ENCODE results near the gene GPC4. TPM values are rescaled to one million over a fixed set of nuclear protein-coding genes. Genes with fewer than 3 reads are reported as not detected.

Gene GPC4
- total and polyA plus RNA-seq, 2 donors (not counting 3 experiments of a cell fraction or from before 2014, with no cell fraction given): 0.20 TPM; not detected in 1

DNA sequence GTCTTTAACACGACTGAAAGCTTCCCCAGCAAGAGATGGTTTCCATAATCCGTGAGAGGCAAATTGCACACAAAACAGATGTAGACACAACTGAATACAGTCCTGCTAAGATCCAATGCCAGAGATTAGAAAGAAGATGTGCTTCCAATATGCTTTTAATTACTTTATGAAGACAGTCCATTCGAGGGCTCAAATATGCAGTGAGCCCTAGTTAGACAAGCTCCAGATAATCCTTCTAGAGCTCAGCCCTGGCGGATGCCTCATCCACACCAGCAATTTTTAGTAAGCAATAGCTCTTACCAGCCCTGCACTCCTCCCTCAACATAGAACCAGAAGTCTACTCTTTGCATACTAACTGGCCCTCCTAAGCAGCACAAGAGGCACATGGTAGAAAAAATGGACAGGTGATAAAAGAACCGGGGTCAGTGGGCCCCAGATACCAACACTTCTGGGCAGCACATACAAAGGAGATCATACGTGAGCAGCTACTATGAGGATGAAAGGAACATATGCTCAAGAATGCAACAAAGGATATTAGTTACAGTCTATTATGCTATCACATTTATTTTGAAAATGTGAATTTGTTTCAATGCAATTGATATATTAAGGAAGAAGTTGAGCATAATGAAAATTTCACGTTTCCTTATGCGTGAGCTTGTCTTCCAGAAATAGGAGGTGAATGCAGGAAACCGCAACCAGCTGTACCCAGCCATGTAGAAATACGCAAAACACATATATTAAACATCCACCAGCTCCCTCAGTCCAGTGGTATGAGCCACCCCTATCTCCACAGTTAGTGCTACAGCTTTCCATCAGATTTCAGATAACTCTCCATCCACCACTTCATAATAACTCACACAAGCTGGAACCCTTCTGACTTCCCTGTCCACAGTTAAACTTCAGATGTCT lies 34.3 kb downstream of the GPC4 start:
- dilution Hi-C loops (cut with MboI; ENCODE audit: extremely low pct_ligation_motif_present, low sequenced_read_pairs): no loop called here

More for the DNA sequence above, 34.3 kb downstream of the GPC4 start:
- no peak for TF ChIP-seq EZH2 (IDR thresholded peaks at IDR 0.05; ENCODE audit: borderline replicate concordance, low read depth, low read length, severe bottlenecking)
- no peak for TF ChIP-seq FOS (IDR thresholded peaks at IDR 0.05; ENCODE audit: borderline replicate concordance, insufficient read depth, low read length)
- no peak for TF ChIP-seq POLR2A (IDR thresholded peaks at IDR 0.05; ENCODE audit: low read depth, low read length)
- no peak for TF ChIP-seq POLR2AphosphoS5 (IDR thresholded peaks at IDR 0.05; ENCODE audit: insufficient read depth, low read depth, low read length)
- no peak for TF ChIP-seq GATA2 (IDR thresholded peaks at IDR 0.05; ENCODE audit: insufficient read depth, insufficient read length, low read depth, low read length)
- no peak for TF ChIP-seq MYC (IDR thresholded peaks at IDR 0.05; ENCODE audit: low read depth, low read length)
- TF ChIP-seq, protein P1, sequence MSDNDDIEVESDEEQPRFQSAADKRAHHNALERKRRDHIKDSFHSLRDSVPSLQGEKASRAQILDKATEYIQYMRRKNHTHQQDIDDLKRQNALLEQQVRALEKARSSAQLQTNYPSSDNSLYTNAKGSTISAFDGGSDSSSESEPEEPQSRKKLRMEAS (IDR thresholded peaks at IDR 0.05; ENCODE audit: insufficient read depth, insufficient read length): no peak
- TF ChIP-seq, protein P2, sequence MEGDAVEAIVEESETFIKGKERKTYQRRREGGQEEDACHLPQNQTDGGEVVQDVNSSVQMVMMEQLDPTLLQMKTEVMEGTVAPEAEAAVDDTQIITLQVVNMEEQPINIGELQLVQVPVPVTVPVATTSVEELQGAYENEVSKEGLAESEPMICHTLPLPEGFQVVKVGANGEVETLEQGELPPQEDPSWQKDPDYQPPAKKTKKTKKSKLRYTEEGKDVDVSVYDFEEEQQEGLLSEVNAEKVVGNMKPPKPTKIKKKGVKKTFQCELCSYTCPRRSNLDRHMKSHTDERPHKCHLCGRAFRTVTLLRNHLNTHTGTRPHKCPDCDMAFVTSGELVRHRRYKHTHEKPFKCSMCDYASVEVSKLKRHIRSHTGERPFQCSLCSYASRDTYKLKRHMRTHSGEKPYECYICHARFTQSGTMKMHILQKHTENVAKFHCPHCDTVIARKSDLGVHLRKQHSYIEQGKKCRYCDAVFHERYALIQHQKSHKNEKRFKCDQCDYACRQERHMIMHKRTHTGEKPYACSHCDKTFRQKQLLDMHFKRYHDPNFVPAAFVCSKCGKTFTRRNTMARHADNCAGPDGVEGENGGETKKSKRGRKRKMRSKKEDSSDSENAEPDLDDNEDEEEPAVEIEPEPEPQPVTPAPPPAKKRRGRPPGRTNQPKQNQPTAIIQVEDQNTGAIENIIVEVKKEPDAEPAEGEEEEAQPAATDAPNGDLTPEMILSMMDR (IDR thresholded peaks at IDR 0.05; ENCODE audit: extremely low read depth in 1 of 2, insufficient read depth in 1 of 2, low read depth in 1 of 2, low read length in 2 of 2): no peak
- no peak for TF ChIP-seq JUN (IDR thresholded peaks at IDR 0.05; ENCODE audit: borderline replicate concordance, insufficient read depth, insufficient read length, low read depth)
- no peaks in the 10 kb centered on the region for H3K9me1 ChIP-seq (replicated peaks; ENCODE audit: control insufficient read depth, extremely low read depth, insufficient read depth, low read length)
- H3K4me3 ChIP-seq (replicated peaks in 1 of 3; ENCODE audit: insufficient read depth in 1 of 3, low read depth in 1 of 3, low read length in 3 of 3): no peak overlapping the region
- no peak overlapping the region for H3K27ac ChIP-seq (ENCODE audit: insufficient read depth, low read depth, low read length)
- BruUV-seq (replicated peaks): no TSS peak
- no peaks in the 10 kb centered on the region for H3K79me2 ChIP-seq (ENCODE audit: control insufficient read depth, insufficient read depth, low read length)
- no peaks in the 10 kb centered on the region for H3K27me3 ChIP-seq (ENCODE audit: control insufficient read depth in 2 of 2, insufficient read depth in 2 of 2, low read length in 2 of 2)
- no peak for FAIRE-seq
- POLR2A ChIA-PET: no interaction called here
- no peak overlapping the region for H3K4me2 ChIP-seq (ENCODE audit: insufficient read depth, low read length)
- H3K4me1 ChIP-seq (ENCODE audit: control insufficient read depth, extremely low read depth, insufficient read depth, low read length): no peaks in the 10 kb centered on the region
- H3K9ac ChIP-seq (replicated peaks; ENCODE audit: extremely low read depth, insufficient read depth, low read length): no peak overlapping the region
- no peak for DNase-seq (ENCODE audit: low read depth, low spot score)
- CTCF ChIA-PET: no interaction called here
- no peaks in the 10 kb centered on the region for H4K20me1 ChIP-seq (replicated peaks; ENCODE audit: control insufficient read depth, extremely low read depth, insufficient read depth, low read length)
- H2AFZ ChIP-seq (ENCODE audit: low read depth, low read length): no peak overlapping the region
- no peaks in the 10 kb centered on the region for H3K9me3 ChIP-seq (replicated peaks; ENCODE audit: control insufficient read depth, insufficient read depth, low read length)
- H3K36me3 ChIP-seq (ENCODE audit: control insufficient read depth in 2 of 2, extremely low read depth in 1 of 2, insufficient read depth in 2 of 2, low read length in 2 of 2): no peaks in the 10 kb centered on the region
- intact Hi-C loops (cut with micrococcal nuclease): no loop called here

Measured in endothelial cell of umbilical vein (primary cell).